ENCODE data around the gene XKRX. TPM values are rescaled to one million over a fixed set of nuclear protein-coding genes. Genes with fewer than 3 reads are reported as not detected.

Gene XKRX
- not detected for polyA plus RNA-seq (ENCODE audit: insufficient read length)

DNA sequence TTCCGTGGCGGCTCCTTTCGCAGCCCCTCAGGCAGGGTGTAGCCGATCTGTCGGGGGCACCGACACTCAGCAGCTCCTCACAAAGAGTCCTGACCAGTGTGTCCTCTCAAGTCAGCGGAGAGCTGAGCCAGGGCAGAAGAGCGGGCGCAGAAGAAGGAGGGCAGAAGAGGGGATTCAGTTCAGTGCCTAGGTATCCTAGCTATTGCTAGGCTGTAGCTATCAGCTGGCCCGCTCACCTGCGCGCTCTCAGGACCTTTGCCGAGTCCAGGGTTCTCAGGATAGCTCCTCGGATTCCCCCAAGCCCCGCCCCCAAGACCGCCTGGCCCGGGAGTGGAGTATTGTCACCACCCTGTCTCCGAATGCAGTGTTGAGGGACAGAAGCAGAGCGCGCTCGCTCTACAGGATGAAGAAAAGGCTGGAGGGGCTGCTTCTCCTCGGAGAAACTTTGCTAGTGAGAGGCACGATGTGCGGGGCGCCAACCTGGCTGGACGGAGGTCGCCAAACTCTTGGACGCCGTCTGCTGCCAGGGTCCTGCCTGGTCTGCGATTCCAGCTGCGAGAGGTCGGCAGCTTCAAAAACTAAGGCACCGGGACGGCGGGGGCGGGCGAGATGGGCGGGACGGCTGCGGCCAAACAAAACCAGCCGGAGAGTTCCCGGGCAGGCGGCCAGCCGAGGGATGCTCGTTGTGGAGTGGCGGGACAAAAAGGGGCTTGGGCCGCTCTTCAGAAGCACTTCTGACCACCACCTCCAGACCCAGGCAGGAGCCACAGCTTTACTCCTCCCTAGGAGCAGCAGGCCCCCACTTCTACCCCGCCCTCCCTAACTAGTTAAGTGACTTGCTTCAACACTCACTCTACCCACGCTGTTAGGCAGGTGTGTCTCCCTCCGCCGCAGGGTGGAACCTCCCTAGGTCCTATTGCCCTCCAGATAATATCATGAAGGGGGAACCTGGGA lies at the start of gene XKRX:
TSS of gene XKRX (minus strand) at position 258 of the 954 bp plus-strand sequence. CDS start 613 bp downstream, outside the sequence.
- peak; percentile 3 for DNase-seq

GRCh38 chrX:100976211-100976610 lies 47.5 kb upstream of the XKRX start:
- no peak for DNase-seq

DNA sequence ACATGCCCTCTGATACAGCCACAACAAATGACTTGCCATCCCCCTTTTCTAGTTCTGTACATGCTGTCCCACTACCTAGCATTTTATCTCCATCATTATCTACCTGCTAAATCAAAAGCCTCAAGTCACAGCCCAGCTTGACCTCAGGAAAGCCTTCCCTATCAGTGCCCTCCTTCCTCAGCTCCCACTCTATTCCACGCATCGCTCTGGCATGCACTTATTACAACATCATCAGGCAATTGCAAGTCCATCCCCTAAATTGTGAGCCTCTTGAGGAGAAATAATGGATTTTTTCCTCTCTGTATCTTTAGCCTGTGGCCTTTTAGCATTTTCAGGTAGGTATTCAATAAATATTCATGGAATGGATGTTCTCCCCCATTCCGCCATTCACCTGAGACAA lies 46.5 kb upstream of the XKRX start:
- no peak for DNase-seq

DNA sequence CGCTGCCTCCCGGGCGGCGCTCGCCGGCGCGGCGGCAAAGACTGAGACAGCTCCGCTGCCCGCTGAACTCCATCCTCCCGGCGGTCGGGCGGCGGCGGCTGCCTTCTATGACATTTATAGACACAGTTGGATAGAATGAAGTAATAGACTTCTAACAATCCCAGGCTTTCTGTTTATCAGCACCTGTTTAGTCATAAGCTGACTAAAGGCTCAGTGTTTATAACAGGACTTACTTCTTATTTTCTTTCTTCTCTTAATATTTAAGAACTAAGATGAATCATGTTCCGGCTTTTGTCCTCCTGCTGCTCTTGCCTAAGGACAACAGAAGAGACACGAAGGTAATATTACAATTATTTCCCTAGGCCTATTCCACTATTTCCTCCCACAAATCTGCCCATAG lies 44.7 kb upstream of the XKRX start:
- DNase-seq: no peak

GRCh38 chrX:100969936-100970335 lies 41.2 kb upstream of the XKRX start:
- DNase-seq: no peak

GRCh38 chrX:100969408-100969807 lies 40.7 kb upstream of the XKRX start, which contains the start of gene ARL13A:
Gene ARL13A, plus strand, starts transcription at chrX:100969708. Its CDS starts 3,982 bp downstream, at chrX:100973690.
- no peak for DNase-seq

DNA sequence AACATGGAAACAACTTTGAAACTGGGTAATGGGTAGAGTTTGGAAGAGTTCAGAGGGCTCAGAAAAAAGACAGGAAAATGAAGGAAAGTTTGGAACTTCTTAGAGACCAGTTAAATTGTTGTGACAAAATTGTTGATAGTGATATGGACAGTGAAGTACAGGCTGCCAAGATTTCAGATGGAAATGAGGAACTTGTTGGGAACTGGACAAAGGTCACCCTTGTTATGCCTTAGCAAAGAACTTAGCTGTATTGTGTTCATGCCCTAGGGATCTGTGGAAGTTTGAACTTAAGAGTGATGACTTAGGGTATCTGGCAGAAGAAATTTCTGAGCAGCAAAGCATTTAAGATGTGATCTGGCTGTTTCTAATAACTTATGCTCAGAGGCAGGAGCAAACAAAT lies 35.6 kb upstream of the XKRX start:
- no peak for DNase-seq

GRCh38 chrX:100962811-100963210 lies 34.1 kb upstream of the XKRX start:
- no peak for DNase-seq

DNA sequence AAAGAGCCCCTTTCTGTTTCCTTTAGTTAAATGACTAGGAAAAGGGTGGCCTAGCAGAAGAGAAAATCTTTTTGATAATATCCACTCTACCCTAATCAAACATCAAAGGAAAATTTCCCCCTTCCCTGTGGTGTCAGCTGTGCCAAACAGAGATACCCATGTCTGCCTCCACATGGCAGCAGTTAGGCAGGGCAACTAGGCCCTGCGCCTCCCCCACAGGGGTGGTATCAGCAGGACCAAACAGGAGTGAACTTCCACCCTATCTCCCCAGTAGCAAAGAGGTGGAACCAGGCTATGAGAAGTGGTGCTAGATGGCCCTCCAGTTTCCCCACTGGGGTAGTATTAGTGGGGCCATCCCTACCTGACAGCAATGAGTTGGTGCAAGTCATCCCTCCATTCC lies 19.8 kb upstream of the XKRX start:
- DNase-seq: no peak

- no peak for DNase-seq
These were observed 17.7 kb upstream of the XKRX start for GRCh38 chrX:100946299-100946927.

DNA sequence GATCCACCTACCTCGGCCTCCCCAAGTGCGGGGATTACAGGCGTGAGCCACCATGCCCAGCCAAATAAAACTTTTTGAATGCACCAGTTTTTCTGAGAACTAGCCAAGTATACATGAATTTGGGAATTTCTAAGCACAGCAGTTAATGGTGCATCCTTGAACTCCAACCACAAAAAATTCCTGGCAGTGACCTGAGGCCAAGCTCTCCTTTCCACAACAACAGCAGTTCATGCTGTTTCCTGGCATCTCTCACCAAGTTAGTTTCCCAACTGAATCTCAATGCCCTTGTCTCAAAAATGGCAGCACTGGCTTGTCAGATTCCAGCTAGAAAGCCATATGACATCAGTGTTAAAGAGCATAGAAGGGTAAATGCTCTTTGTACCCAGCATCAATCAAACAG lies 15.9 kb upstream of the XKRX start:
- no peak for DNase-seq

DNA sequence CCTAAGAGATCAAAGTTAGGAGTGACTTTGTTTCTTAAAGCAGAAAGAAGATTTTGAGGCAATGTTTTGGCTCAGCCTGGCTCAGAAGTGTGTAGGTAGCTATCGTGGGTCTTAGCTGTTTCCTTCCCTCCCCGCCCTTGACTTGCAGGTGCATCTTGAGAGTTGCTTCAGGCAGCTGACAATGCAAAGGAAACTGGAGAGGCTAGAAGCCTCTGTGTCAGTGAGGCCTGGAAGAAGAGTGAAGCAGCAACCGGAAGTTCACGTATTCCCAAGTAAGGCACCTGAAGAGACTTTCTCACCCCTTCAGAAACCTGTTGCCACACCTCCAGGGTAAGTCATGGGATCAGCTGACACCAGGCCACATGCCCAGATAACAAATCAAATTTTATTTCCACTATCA lies 10.6 kb upstream of the XKRX start:
- no peak for DNase-seq

GRCh38 chrX:100935767-100936166 lies 7.0 kb upstream of the XKRX start:
- no peak for DNase-seq

DNA sequence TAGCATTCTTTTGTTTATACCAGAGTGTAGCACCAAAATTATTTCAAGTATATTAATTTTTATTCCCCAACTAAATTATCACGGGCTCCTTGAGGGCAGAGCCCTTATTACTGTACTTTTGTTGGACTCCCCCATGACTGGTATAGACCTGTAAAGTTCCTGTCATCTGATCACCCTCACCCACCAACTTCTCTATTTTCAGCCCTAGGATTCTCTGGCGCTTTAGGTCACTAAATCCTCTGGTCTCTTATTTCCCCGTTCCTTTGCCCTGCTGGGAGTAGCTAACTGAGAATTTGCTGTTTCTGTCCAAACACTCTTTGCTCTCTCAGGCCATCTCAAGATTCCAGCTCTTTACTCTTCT lies 3.2 kb upstream of the XKRX start:
- DNase-seq: no peak

DNA sequence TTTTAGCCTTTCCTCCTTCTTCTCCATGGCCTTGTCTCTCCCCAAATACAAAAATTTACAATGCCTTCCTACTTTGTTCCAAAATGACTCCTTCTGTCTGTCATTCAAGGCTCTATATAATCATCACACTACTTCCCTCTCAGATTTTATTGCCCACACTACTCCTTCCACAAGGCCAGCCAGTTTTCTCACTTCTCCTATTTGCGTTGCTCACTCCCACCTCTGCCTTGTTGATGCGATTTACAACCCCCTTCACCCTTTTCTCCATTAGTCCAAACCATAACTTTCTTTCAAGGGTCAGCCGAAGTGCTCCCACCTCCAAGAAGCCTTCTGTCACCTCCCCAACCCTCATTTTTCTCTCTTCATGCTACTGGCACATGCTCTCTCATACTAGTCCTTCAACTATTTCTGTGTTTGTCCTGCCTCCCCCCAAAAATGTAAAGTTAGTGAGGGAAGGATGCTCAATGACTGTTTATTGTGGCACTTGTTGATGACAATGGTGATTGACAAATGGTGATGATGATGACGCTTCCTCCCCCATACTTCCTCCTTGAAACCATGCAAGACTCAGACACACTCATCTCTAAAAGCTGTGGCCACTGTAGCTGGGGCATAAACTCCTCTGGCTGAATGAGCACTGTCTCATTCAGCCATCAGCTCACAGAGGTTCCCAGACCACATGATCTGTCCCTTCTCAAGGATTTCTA lies 2.7 kb upstream of the XKRX start:
- DNase-seq: no peak

- no peak for DNase-seq
These were observed 2.3 kb downstream of the XKRX start for GRCh38 chrX:100926453-100926852.

DNA sequence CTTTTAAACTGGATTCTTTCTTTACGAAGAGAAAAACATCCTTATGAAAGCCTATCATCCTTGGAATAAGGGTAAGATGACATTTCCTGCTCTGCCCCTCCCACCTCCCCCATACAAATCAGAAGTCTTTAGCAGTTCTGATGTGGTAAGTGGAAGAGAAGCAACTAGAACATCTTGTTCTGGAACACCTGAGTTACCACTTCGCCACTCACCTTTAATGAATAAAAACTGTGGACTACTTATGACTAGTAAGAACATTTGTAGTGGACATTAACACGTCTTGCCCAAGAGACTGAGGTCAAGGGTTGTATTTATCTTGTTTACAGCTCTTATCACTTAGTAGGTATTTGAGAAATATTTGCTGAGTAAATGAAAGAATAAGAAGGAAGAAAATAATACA lies 4.3 kb downstream of the XKRX start:
- DNase-seq: no peak

GRCh38 chrX:100915562-100915961 lies 13.2 kb downstream of the XKRX start:
- no peak for DNase-seq

- DNase-seq: no peak
These were observed 15.6 kb downstream of the XKRX start for GRCh38 chrX:100913111-100913510.

- DNase-seq: no peak
These were observed 17.0 kb downstream of the XKRX start for GRCh38 chrX:100911731-100912130.

- DNase-seq: no peak
These were observed 23.1 kb downstream of the XKRX start for GRCh38 chrX:100905620-100906019.

DNA sequence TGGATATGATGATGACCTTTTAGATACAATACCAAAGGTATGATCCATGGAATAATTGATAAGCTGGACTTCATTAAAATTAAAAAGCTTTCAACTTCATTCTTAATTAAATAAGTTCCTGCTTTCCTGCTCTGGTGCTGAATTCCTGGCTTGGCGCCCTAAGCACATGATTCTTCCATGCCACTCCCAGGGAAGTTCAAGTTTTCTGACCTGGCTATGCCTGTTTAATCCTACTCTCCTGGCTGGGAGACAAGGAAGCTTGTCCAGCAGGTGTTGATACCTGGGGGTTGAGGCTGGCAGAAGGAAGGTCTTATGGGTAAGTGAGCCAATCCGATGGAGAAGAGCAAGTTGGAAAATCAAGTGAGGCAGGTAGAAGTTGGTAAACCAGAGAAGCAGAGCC lies 24.3 kb downstream of the XKRX start:
- DNase-seq: no peak

DNA sequence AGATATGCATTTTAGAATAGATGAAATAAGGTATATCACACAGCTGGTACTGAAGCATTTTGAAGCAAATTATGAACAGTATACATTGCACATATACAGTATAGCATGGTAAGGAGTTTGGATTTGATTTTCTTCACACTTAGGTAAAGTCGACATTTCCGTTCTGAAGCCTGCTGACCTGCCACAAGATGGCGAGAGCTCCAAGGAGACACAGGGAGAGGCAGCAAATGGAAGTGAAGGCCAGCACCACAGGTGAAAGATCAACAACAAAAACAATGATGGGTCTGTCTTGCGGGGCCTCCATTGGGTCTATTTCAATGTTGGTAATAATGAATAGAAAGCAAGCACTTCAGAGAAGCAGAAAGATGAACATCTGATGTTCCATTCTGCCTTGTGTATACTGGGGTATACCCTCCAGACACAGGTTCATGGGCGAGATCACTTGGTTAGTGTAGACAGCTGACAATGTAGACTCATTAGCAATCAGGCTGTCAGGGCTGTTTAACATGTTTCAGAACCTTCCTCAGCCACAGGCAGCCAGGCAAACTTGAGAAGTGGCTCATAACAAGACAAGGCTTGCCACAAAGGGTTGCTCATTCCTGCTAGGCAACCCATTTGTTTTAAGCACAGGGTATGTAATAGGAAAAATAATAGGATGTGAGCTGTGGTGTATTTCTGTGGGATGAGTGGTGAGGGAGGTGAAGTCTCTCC lies 33.2 kb downstream of the XKRX start:
- no peak for DNase-seq

Measured in hindlimb muscle (tissue), 1 donor.